ENCODE measurements around the gene HNRNPA1. TPM values are rescaled to one million over a fixed set of nuclear protein-coding genes. Genes with fewer than 3 reads are reported as not detected.

The HNRNPA1 gene
- total RNA-seq, 4 donors from 2014 or later, result 298 to 519 (median 435) TPM

DNA sequence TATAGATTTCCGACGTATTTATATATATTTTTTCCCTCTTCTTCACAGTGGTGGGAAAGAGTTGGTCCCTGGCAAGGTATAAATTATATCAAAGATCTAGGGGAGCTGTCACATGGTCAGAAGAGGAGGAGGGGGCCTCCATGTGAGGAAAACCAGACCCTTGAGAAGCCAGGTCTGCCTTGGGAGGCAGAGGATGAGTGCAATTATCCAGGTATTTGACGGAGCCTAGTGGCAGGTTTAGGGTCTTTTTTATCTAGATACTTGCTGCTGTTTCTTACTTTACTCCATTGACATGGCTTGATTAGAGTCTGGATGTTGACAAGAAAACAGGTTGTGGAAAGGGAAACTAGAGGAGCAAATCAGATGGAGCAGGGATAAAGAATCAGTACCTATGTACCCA is 49.9 kb downstream of the HNRNPA1 start:
- H3K27ac ChIP-seq, result no peak overlapping the region
- H3K36me3 ChIP-seq, result no peaks in the 10 kb centered on the region
- H3K4me3 ChIP-seq (replicated peaks in 1 of 3), result no peak overlapping the region
- 68 to 76% methylated on average over 3 of the region's 3 CpGs for WGBS, 2 donors
- intact Hi-C loops (cut with DNase I), result no loop called here
- peaks cover 31 to 42% of the 10 kb centered on the region in 2 donors for H3K4me1 ChIP-seq
- no peak for DNase-seq
- H3K9me3 ChIP-seq, result no peaks in the 10 kb centered on the region
- TF ChIP-seq, protein P1, sequence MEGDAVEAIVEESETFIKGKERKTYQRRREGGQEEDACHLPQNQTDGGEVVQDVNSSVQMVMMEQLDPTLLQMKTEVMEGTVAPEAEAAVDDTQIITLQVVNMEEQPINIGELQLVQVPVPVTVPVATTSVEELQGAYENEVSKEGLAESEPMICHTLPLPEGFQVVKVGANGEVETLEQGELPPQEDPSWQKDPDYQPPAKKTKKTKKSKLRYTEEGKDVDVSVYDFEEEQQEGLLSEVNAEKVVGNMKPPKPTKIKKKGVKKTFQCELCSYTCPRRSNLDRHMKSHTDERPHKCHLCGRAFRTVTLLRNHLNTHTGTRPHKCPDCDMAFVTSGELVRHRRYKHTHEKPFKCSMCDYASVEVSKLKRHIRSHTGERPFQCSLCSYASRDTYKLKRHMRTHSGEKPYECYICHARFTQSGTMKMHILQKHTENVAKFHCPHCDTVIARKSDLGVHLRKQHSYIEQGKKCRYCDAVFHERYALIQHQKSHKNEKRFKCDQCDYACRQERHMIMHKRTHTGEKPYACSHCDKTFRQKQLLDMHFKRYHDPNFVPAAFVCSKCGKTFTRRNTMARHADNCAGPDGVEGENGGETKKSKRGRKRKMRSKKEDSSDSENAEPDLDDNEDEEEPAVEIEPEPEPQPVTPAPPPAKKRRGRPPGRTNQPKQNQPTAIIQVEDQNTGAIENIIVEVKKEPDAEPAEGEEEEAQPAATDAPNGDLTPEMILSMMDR (IDR thresholded peaks at IDR 0.05), result no peak
- TF ChIP-seq POLR2A (IDR thresholded peaks at IDR 0.05), result no peak
- H3K27me3 ChIP-seq, result no peaks in the 10 kb centered on the region

DNA sequence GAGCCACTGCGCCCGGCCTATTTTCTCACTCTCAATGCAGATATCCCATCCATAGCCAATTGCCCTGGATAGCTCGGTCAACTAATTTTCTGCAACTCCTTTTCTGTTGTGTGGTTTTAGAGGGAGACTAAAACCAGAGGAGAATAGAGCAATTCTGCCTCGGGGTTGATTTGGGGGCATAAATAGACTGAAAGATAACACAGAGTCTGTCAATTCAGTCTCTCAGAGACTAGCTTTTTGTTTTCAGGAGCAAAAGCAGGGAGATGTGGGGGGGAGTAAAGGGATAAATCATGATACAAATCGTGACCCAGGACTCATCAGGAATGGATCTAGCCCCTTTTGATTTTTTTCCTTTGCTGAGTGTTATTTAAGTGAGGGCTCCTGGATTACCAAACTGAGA is 50.9 kb downstream of the HNRNPA1 start:
- Histone ChIP-seq H3K27me3 (no peaks in the 10 kb centered on the region), H3K4me3 (replicated peaks in 1 of 3) (no peak overlapping the region), H3K36me3 (no peaks in the 10 kb centered on the region), H3K4me1 (peaks cover 31 to 46% of the 10 kb centered on the region in 2 donors), H3K27ac (no peak overlapping the region), H3K9me3 (no peaks in the 10 kb centered on the region)
- no peak for TF ChIP-seq POLR2A (IDR thresholded peaks at IDR 0.05)
- TF ChIP-seq, protein P1 (IDR thresholded peaks at IDR 0.05), result no peak
- DNase-seq, result no peak
- 92% methylated on average over 5 of the region's 5 CpGs for WGBS, 2 donors
- intact Hi-C loops (cut with DNase I), result no loop called here

DNA sequence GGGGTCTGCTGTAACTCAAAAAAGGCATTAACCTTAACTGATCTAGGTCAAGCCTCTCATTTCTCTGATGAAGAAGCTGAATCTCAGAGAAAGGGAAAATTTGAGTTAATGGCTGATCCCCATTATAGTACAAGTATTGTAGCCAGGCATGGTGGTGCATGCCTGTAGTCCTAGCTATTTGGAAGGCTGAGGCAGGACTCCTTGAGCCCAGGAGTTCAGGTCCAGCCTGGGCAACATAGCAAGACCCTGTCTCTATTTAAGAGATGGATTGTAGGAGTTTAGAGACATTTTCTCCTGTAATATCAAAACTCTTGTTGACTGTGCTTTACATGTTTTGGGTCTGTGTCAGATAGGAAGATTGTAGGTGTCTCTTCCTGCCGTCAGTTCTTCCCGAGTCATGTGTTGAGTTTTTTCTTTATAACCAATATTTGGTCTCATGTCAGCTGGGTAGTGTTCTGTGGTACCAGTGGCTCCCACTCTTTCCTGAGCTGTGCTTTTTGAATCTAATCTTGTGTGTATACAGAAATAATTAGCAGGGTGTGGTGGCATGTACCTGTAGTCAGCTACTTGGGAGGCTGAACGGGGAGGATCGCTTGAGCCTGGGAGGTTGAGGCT is 53.0 kb downstream of the HNRNPA1 start:
- no peaks in the 10 kb centered on the region for H3K36me3 ChIP-seq
- intact Hi-C loops (cut with DNase I), result no loop called here
- 97 to 100% methylated on average over 4 of the region's 4 CpGs for WGBS, 2 donors
- no peak overlapping the region for H3K4me3 ChIP-seq (replicated peaks in 1 of 3)
- H3K27ac ChIP-seq, result no peak overlapping the region
- TF ChIP-seq, protein P1 (IDR thresholded peaks at IDR 0.05), result no peak
- TF ChIP-seq POLR2A (IDR thresholded peaks at IDR 0.05), result no peak
- no peaks in the 10 kb centered on the region for H3K9me3 ChIP-seq
- peaks cover 39 to 58% of the 10 kb centered on the region in 2 donors for H3K4me1 ChIP-seq
- DNase-seq, result no peak
- H3K27me3 ChIP-seq, result no peaks in the 10 kb centered on the region

Small RNA genes lying within 50 kb of the gene (small RNA-seq; reads per million reads assigned to genes)
- gene RN7SL390P, result not detected
- not detected for gene RNU6-950P

Other genes starting within 250 kb of the HNRNPA1 start
- under 1 TPM in 1 of 4 donors, not detected in 3; 0.27 TPM for gene HOXC5, start 247.7 kb upstream of the HNRNPA1 start, total RNA-seq
- gene HOXC4, start 226.9 kb upstream of the HNRNPA1 start, total RNA-seq, result under 1 TPM in 2 of 4 donors, not detected in 2; 0.22 to 0.27 TPM
- 10 to 100 TPM; 33.6 to 44.2 (median 39.7) TPM for gene SMUG1, start 91.7 kb upstream of the HNRNPA1 start, total RNA-seq
- gene CBX5, start 604 bp upstream of the HNRNPA1 start, total RNA-seq, result 10 to 100 TPM; 56.2 to 97.4 (median 87.1) TPM
- gene NFE2, start 20.3 kb downstream of the HNRNPA1 start, total RNA-seq, result 1 to 10 TPM in 1 of 4 donors, under 1 TPM in 3; 0.56 to 1.7 (median 0.61) TPM
- gene COPZ1, start 44.4 kb downstream of the HNRNPA1 start, total RNA-seq, result 100 to 1,000 TPM; 181 to 284 (median 236) TPM
- gene GPR84, start 83.8 kb downstream of the HNRNPA1 start, total RNA-seq, result under 1 TPM in 2 of 4 donors, not detected in 2; 0.39 to 0.40 TPM
- gene ZNF385A, start 104.0 kb downstream of the HNRNPA1 start, total RNA-seq, result 10 to 100 TPM; 24.2 to 38.9 (median 29.3) TPM
- 10 to 100 TPM; 40.3 to 64.5 (median 51.6) TPM for gene ITGA5, start 138.5 kb downstream of the HNRNPA1 start, total RNA-seq
- 1 to 10 TPM in 1 of 4 donors, not detected in 3; 1.3 TPM for gene GTSF1, start 192.9 kb downstream of the HNRNPA1 start, total RNA-seq
- gene NCKAP1L, start 217.0 kb downstream of the HNRNPA1 start, total RNA-seq, result 10 to 100 TPM in 1 of 4 donors, 1 to 10 TPM in 3; 2.1 to 14.6 (median 7.9) TPM

Data from thyroid gland (tissue), 4 donors.